Endothelial cell (in vitro differentiated cells): ENCODE results near the gene MMP17. TPM values are rescaled to one million over a fixed set of nuclear protein-coding genes. Genes with fewer than 3 reads are reported as not detected.

Experiments used
- DNase-seq: peaks from one replicate; pipeline ENCODE4 v3.0.0; 2021; ENCODE audit warnings: low spot score
- H3K27ac Mint-ChIP-seq: one replicate; pipeline ENCODE4 v1.8.0; 2021; ENCODE audit warnings: mixed read lengths, inconsistent platforms; ENCODE audit not compliant: unreplicated experiment
- H3K27me3 Mint-ChIP-seq: one replicate; pipeline ENCODE4 v1.8.0; 2021; ENCODE audit warnings: mild to moderate bottlenecking, moderate library complexity, mixed read lengths, inconsistent platforms; ENCODE audit not compliant: unreplicated experiment
- H3K36me3 Mint-ChIP-seq: one replicate; pipeline ENCODE4 v1.8.0; 2021; ENCODE audit warnings: mild to moderate bottlenecking, low read depth, mixed read lengths, inconsistent platforms; ENCODE audit not compliant: unreplicated experiment
- H3K4me1 Mint-ChIP-seq: one replicate; pipeline ENCODE4 v1.8.0; 2021; ENCODE audit warnings: mild to moderate bottlenecking, mixed read lengths, inconsistent platforms; ENCODE audit not compliant: unreplicated experiment
- H3K4me3 Mint-ChIP-seq: one replicate; pipeline ENCODE4 v1.8.0; 2021; ENCODE audit warnings: mild to moderate bottlenecking, mixed read lengths, inconsistent platforms; ENCODE audit not compliant: unreplicated experiment
- H3K9me3 Mint-ChIP-seq: one replicate; pipeline ENCODE4 v1.8.0; 2021; ENCODE audit warnings: mixed read lengths, inconsistent platforms; ENCODE audit not compliant: unreplicated experiment
- total RNA-seq: library from RNA; stranded (reverse); fragmentation: NEBNext Ultra II Directional; extraction: Animal tissue kit (Norgen Biotek cat#: 25700); gene quantifications from one replicate; pipeline ENCODE4 v1.2.1, GENCODE V29; 2021; ENCODE audit not compliant: unreplicated experiment
- TF ChIP-seq, protein P1 (sequence below): fragments of 200-600 bp; sonication (generic); IDR thresholded peaks from one replicate; pipeline ENCODE4 v1.5.0; 2021; ENCODE audit warnings: antibody characterized with exemption; ENCODE audit not compliant: unreplicated experiment

MMP17 gene
- total RNA-seq, 1 donor from 2014 or later = 6.3 TPM

DNA sequence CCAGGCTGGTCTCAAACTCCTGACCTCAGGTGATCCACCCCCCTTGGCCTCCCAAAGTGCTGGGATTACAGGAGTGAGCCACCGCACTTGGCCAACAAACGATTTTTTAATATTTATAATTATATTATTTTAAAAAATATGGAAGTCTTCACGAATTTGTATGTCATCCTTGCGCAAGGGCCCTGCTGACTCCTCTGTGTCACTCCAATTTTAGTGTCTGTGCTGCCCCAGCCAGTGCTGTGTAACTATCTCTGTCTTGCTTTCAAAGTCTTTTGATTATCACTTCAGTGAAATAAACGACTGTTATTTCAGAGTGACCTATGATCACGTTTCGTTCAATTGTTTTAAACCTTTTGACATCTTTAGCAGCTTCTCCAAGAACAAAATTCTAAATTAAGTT lies 13.1 kb upstream of the MMP17 start:
- Mint-ChIP-seq H3K36me3 (peaks cover 6% of the 10 kb centered on the region), H3K27ac (no peak overlapping the region), H3K27me3 (peaks cover 3% of the 10 kb centered on the region), H3K9me3 (peaks cover 4% of the 10 kb centered on the region), H3K4me1 (no peaks in the 10 kb centered on the region), H3K4me3 (no peak overlapping the region)
- TF ChIP-seq, protein P1, sequence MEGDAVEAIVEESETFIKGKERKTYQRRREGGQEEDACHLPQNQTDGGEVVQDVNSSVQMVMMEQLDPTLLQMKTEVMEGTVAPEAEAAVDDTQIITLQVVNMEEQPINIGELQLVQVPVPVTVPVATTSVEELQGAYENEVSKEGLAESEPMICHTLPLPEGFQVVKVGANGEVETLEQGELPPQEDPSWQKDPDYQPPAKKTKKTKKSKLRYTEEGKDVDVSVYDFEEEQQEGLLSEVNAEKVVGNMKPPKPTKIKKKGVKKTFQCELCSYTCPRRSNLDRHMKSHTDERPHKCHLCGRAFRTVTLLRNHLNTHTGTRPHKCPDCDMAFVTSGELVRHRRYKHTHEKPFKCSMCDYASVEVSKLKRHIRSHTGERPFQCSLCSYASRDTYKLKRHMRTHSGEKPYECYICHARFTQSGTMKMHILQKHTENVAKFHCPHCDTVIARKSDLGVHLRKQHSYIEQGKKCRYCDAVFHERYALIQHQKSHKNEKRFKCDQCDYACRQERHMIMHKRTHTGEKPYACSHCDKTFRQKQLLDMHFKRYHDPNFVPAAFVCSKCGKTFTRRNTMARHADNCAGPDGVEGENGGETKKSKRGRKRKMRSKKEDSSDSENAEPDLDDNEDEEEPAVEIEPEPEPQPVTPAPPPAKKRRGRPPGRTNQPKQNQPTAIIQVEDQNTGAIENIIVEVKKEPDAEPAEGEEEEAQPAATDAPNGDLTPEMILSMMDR = no peak
- no peak for DNase-seq

DNA sequence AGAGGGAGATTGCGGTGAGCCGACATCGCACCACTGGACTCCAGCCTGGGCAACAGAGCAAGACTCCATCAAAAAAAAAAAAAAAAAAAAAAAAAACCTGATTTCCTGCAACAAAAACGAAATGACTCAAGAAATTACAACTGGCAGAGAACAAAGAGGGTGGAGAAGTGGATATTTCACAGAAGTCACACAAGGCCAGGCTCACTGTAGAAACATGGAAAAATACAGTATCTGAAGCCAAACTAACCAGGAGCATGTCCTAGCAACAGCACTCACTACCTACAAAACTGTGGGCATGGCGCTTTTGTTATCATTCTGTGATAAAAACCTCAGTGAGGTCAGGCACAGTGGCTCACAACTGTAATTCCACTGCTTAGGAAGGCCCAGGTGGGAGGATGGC lies 11.7 kb upstream of the MMP17 start:
- peaks cover 3% of the 10 kb centered on the region for H3K27me3 Mint-ChIP-seq
- DNase-seq = no peak
- no peaks in the 10 kb centered on the region for H3K4me1 Mint-ChIP-seq
- H3K27ac Mint-ChIP-seq = no peak overlapping the region
- H3K36me3 Mint-ChIP-seq = peaks cover 6% of the 10 kb centered on the region
- no peak overlapping the region for H3K4me3 Mint-ChIP-seq
- TF ChIP-seq, protein P1 = no peak
- H3K9me3 Mint-ChIP-seq = peaks cover 4% of the 10 kb centered on the region

DNA sequence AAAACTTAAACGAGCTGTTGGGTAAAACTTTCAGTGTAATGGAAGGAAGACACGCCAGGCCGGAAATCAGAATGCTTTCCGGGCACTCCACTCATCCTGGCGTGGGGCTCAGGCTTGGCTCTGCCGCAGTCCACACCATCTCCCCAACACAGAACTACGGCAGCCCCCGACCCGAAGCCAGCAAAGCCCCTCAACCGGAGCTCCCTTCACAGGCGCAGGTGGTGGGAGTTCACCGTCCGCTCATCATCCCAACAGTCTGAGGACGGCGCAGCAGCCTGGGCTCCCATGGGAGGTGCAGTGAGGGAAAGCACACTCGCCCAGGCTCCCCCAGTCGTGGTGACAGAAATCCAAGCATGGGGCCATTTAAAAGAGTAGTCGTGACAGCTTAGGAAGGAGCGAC lies 11.0 kb upstream of the MMP17 start:
- DNase-seq = no peak
- H3K4me1 Mint-ChIP-seq = no peaks in the 10 kb centered on the region
- no peak overlapping the region for H3K4me3 Mint-ChIP-seq
- peaks cover 3% of the 10 kb centered on the region for H3K27me3 Mint-ChIP-seq
- H3K27ac Mint-ChIP-seq = no peak overlapping the region
- TF ChIP-seq, protein P1 = no peak
- peaks cover 6% of the 10 kb centered on the region for H3K36me3 Mint-ChIP-seq
- peaks cover 4% of the 10 kb centered on the region for H3K9me3 Mint-ChIP-seq

DNA sequence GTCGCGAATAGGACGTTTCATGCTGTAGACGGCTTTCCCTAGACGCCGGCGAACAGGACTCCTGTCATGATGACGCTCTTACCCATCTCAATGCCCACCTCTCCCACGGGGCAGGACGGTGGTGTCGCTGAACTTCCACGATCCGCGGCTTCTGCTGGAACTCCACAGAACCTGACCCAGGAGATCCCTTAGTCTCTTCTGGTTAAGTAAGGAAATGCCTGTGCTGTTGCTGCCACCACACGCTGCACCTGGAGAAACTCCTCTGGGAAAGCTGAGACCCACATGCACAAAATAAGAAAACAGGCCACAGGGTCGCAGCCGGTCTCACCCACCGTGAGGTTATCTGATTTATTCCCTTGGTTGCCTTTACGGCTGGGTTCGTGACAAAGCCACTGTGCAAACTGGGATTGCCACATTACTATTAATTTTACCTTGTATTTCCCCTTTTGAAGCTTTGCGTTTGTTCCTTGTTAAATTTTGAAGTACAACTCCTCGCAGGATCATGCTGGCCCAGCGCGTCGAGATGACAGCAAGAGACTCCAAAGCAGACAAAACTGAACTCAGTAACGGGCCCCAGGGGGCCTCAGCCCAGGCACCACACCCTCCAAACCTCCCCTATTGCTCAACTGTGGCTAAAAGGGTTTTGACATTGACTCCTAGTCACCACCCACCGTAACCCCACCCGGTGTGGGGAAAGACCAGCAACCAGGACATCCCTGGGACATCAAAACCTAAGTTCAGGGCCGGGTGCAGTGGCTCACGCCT lies 9.2 kb upstream of the MMP17 start:
- H3K4me1 Mint-ChIP-seq = no peaks in the 10 kb centered on the region
- TF ChIP-seq, protein P1 = no peak
- H3K27ac Mint-ChIP-seq = no peak overlapping the region
- H3K4me3 Mint-ChIP-seq = no peak overlapping the region
- H3K27me3 Mint-ChIP-seq = peaks cover 2% of the 10 kb centered on the region
- DNase-seq = no peak
- H3K9me3 Mint-ChIP-seq = no peaks in the 10 kb centered on the region
- H3K36me3 Mint-ChIP-seq = no peaks in the 10 kb centered on the region

DNA sequence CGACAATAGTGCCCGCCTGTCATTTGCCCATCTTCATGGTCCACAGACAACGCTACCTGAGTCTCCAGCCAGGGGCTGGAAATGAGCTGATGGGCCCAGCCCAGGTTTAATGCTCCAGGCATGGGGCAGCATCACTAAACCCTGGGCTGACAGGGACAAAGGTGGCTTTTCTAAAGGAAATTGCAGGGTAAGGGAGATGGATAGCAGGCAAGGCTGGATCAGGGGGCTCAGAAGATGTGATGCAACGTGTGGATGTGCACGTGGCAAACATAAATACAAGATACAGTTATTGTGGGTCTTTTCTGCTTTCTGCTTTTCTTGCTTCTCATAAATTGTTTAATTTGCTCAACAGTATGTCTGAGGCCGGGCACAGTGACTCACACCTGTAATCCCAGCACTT lies 3.7 kb upstream of the MMP17 start:
- Mint-ChIP-seq H3K4me3 (no peak overlapping the region), H3K9me3 (no peaks in the 10 kb centered on the region), H3K27ac (no peak overlapping the region), H3K4me1 (no peaks in the 10 kb centered on the region), H3K36me3 (peaks cover 4% of the 10 kb centered on the region), H3K27me3 (peaks cover 8% of the 10 kb centered on the region)
- TF ChIP-seq, protein P1 = no peak
- no peak for DNase-seq
